Measurements from ENCODE around the gene RTN4RL1.

The RTN4RL1 gene

GRCh38 chr17:2024572-2025219, 438 bp downstream of the RTN4RL1 start:
- H3K9me3 ChIP-seq (ENCODE audit: low read length) = no peaks in the 10 kb centered on the region
- H3K36me3 ChIP-seq (ENCODE audit: insufficient read depth, low read length) = no peaks in the 10 kb centered on the region
- H3F3A ChIP-seq (ENCODE audit: insufficient read depth, low read length) = no peaks in the 10 kb centered on the region
- H3K4me3 ChIP-seq (ENCODE audit: low read depth, low read length, poor library complexity, severe bottlenecking) = peak overlapping the region; percentile 31
- no peak overlapping the region for H2AFZ ChIP-seq (ENCODE audit: low read length)
- no peaks in the 10 kb centered on the region for H3K9me2 ChIP-seq (ENCODE audit: low read depth, low read length)
- H4K20me1 ChIP-seq (ENCODE audit: insufficient read depth, low read length) = no peaks in the 10 kb centered on the region
- H3K27ac ChIP-seq (ENCODE audit: low read depth, low read length, poor library complexity, severe bottlenecking) = no peak overlapping the region
- peaks cover 3% of the 10 kb centered on the region for H3K4me1 ChIP-seq (ENCODE audit: insufficient read depth, low read length, severe bottlenecking)
- peaks cover 22% of the 10 kb centered on the region for H3K27me3 ChIP-seq (ENCODE audit: insufficient read depth, low read length)
- peak overlapping the region; percentile 59; the same call in 1 of the 2 replicates for H3K4me2 ChIP-seq (ENCODE audit: low read length)
- H3K9ac ChIP-seq (ENCODE audit: low read length) = no peak overlapping the region
- no peak for TF ChIP-seq CTCF (IDR thresholded peaks at IDR 0.05; ENCODE audit: low read length)
- no peak for TF ChIP-seq EZH2 (IDR thresholded peaks at IDR 0.05; ENCODE audit: borderline replicate concordance, low read length)
- no peaks in the 10 kb centered on the region for H3K79me2 ChIP-seq (ENCODE audit: insufficient read depth, low read length)

GRCh38 chr17:2023692-2024571, 1.2 kb downstream of the RTN4RL1 start:
- no peak overlapping the region for H3K27ac ChIP-seq (ENCODE audit: low read depth, low read length, poor library complexity, severe bottlenecking)
- H3K9me3 ChIP-seq (ENCODE audit: low read length) = no peaks in the 10 kb centered on the region
- peaks cover 24% of the 10 kb centered on the region for H3K27me3 ChIP-seq (ENCODE audit: insufficient read depth, low read length)
- no peak overlapping the region for H3K9ac ChIP-seq (ENCODE audit: low read length)
- no peak overlapping the region for H2AFZ ChIP-seq (ENCODE audit: low read length)
- TF ChIP-seq EZH2 (IDR thresholded peaks at IDR 0.05; ENCODE audit: borderline replicate concordance, low read length) (no peak), CTCF (IDR thresholded peaks at IDR 0.05; ENCODE audit: low read length) (no peak)
- H4K20me1 ChIP-seq (ENCODE audit: insufficient read depth, low read length) = no peaks in the 10 kb centered on the region
- H3K4me3 ChIP-seq (ENCODE audit: low read depth, low read length, poor library complexity, severe bottlenecking) = no peak overlapping the region
- no peaks in the 10 kb centered on the region for H3F3A ChIP-seq (ENCODE audit: insufficient read depth, low read length)
- no peaks in the 10 kb centered on the region for H3K36me3 ChIP-seq (ENCODE audit: insufficient read depth, low read length)
- no peak overlapping the region for H3K4me2 ChIP-seq (ENCODE audit: low read length)
- H3K79me2 ChIP-seq (ENCODE audit: insufficient read depth, low read length) = no peaks in the 10 kb centered on the region
- no peaks in the 10 kb centered on the region for H3K4me1 ChIP-seq (ENCODE audit: insufficient read depth, low read length, severe bottlenecking)
- H3K9me2 ChIP-seq (ENCODE audit: low read depth, low read length) = no peaks in the 10 kb centered on the region

- no peak overlapping the region for H2AFZ ChIP-seq (ENCODE audit: low read length)
- H3K9me2 ChIP-seq (ENCODE audit: low read depth, low read length) = no peaks in the 10 kb centered on the region
- H3F3A ChIP-seq (ENCODE audit: insufficient read depth, low read length) = no peaks in the 10 kb centered on the region
- H3K9me3 ChIP-seq (ENCODE audit: low read length) = no peaks in the 10 kb centered on the region
- H3K27ac ChIP-seq (ENCODE audit: low read depth, low read length, poor library complexity, severe bottlenecking) = no peak overlapping the region
- TF ChIP-seq EZH2 (IDR thresholded peaks at IDR 0.05; ENCODE audit: borderline replicate concordance, low read length) (no peak), CTCF (IDR thresholded peaks at IDR 0.05; ENCODE audit: low read length) (no peak)
- H3K36me3 ChIP-seq (ENCODE audit: insufficient read depth, low read length) = no peaks in the 10 kb centered on the region
- peaks cover 31% of the 10 kb centered on the region for H3K27me3 ChIP-seq (ENCODE audit: insufficient read depth, low read length)
- H3K4me2 ChIP-seq (ENCODE audit: low read length) = no peak overlapping the region
- H3K4me3 ChIP-seq (ENCODE audit: low read depth, low read length, poor library complexity, severe bottlenecking) = no peak overlapping the region
- H3K79me2 ChIP-seq (ENCODE audit: insufficient read depth, low read length) = no peaks in the 10 kb centered on the region
- H4K20me1 ChIP-seq (ENCODE audit: insufficient read depth, low read length) = no peaks in the 10 kb centered on the region
- H3K4me1 ChIP-seq (ENCODE audit: insufficient read depth, low read length, severe bottlenecking) = no peaks in the 10 kb centered on the region
- H3K9ac ChIP-seq (ENCODE audit: low read length) = no peak overlapping the region
Measured at GRCh38 chr17:2023256-2023655, 1.9 kb downstream of the RTN4RL1 start.

Measured in OCI-LY1 (cell line).